PFSK-1 (cell line): ENCODE results near the gene MBNL2.

Source experiments
- FOXP2 ChIP-seq: optimal IDR thresholded peaks from 2 replicates; pipeline ENCODE3; 2011; ENCODE audit warnings: borderline replicate concordance, control low read depth, inconsistent platforms; ENCODE audit not compliant: insufficient read depth; ENCODE audit errors: extremely low read length, extremely low read depth
- POLR2AphosphoS5 ChIP-seq: IDR thresholded peaks from 2 replicates; pipeline ENCODE4 v1.6.1; 2012; ENCODE audit warnings: low read depth, mild to moderate bottlenecking, control low read depth, low read length, moderate library complexity
- REST ChIP-seq, 2 experiments: IDR thresholded peaks; 2 replicates each; pipeline versions ENCODE4 v1.6.1 to v1.8.0; 2011 to 2012; ENCODE audit warnings: low read depth in 2 of 2, low read length in 2 of 2, control low read depth in 1 of 2, inconsistent platforms in 1 of 2, mild to moderate bottlenecking in 1 of 2, moderate library complexity in 1 of 2; ENCODE audit not compliant: insufficient read depth in 1 of 2
- SIN3A ChIP-seq: IDR thresholded peaks from 2 replicates; pipeline ENCODE4 v1.6.1; 2012; ENCODE audit warnings: mild to moderate bottlenecking, low read length, moderate library complexity, borderline replicate concordance; ENCODE audit not compliant: insufficient read depth
- TAF1 ChIP-seq: IDR thresholded peaks from 2 replicates; pipeline ENCODE4 v1.6.1; 2012; ENCODE audit warnings: low read length, control low read depth, borderline replicate concordance; ENCODE audit not compliant: insufficient read depth

GRCh38 chr13:97269603-97270002 is 47.5 kb downstream of the MBNL2 start:
- no peak for TF ChIP-seq POLR2AphosphoS5
- TF ChIP-seq TAF1 = no peak
- no peak for TF ChIP-seq REST (IDR thresholded peaks at IDR 0.05; ENCODE audit: insufficient read depth in 1 of 2, low read depth in 2 of 2, low read length in 2 of 2)
- TF ChIP-seq SIN3A = no peak
- no peak for TF ChIP-seq FOXP2
